Omental fat pad (tissue), 4 donors: ENCODE data around the gene SLC6A3. TPM values are rescaled to one million over a fixed set of nuclear protein-coding genes. Genes with fewer than 3 reads are reported as not detected.

Experiments
- ATAC-seq: fragments of 150-250 bp; one replicate; pipeline ENCODE4 v1.9.1; 2016; ENCODE audit warnings: mild to moderate bottlenecking, moderate library complexity; ENCODE audit not compliant: low FRiP score
- DNase-seq: peaks from one replicate; pipeline ENCODE4 v3.0.0-alpha.2; 2019; ENCODE audit warnings: low spot score
- total RNA-seq, 4 donors: library from RNA; depleted of rRNA; stranded (reverse); fragments of >200 nt; gene quantifications; one replicate each; pipeline ENCODE4 v1.1.0, GENCODE V29; 2016
- TF ChIP-seq, protein P1 (sequence below), 3 donors: fragments of 450-650 bp; IDR thresholded peaks; one replicate each; pipeline ENCODE4 v1.5.1; 2016 to 2017; ENCODE audit warnings: antibody characterized with exemption in 3 of 3, mild to moderate bottlenecking in 3 of 3, moderate library complexity in 2 of 3

Gene SLC6A3
- total RNA-seq, 4 donors from 2014 or later = 0.32 to 1.2 (median 0.55) TPM

DNA sequence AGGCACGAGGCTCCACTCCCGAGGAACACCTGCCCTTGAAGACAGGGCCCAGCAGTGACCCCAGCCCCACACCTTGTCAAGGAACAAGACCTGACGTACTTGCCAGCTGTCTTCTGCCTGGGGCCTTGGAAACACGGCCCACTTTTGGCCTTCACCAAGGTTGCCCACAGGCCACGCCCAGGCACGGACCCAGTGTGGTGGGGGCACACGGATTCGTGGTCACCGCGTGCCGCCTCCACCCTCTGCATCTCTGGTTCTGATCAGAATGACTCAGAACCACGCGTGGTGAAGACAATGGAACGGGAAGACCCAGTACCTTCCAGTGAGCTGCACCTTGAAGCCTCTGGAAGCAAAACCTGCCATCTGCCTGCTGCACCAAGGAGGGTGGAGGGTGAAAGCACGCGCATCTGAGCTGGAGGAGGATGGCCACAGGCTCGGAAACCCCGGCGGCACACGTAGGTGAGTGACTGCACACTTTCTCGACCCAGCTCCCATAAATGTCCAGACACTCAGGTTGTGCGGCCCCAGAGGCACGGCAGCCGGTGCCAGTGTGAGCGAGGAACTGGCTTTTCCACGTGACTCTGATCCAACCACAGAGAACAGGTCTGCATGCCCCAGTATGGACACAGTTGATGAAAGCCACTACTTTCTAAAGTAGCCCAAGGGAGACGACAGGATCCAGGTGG lies 42.0 kb upstream of the SLC6A3 start:
- TF ChIP-seq, protein P1, sequence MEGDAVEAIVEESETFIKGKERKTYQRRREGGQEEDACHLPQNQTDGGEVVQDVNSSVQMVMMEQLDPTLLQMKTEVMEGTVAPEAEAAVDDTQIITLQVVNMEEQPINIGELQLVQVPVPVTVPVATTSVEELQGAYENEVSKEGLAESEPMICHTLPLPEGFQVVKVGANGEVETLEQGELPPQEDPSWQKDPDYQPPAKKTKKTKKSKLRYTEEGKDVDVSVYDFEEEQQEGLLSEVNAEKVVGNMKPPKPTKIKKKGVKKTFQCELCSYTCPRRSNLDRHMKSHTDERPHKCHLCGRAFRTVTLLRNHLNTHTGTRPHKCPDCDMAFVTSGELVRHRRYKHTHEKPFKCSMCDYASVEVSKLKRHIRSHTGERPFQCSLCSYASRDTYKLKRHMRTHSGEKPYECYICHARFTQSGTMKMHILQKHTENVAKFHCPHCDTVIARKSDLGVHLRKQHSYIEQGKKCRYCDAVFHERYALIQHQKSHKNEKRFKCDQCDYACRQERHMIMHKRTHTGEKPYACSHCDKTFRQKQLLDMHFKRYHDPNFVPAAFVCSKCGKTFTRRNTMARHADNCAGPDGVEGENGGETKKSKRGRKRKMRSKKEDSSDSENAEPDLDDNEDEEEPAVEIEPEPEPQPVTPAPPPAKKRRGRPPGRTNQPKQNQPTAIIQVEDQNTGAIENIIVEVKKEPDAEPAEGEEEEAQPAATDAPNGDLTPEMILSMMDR (IDR thresholded peaks at IDR 0.05) = no peak
- DNase-seq (no peak), ATAC-seq (no peak)

DNA sequence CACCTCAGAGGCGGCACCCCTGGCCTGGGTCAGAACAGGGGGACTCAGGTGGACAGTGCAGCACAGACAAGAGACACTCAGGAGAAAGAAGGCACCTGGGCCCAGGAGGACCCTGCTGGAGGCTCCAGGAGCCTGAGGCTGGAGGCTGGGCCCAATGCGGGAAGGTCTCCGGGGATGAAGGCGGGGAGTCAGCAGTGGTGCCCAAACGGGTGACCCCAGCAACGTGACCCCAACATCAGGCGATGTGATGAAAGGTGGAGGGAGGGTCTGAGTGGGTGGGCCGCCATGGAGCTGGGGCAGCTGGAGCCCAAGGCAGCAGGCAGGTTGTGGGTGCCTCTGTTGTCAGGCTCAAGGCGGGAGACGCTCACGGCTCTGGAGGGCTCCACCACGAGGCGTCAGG lies 41.0 kb upstream of the SLC6A3 start:
- DNase-seq = no peak
- TF ChIP-seq, protein P1 (IDR thresholded peaks at IDR 0.05) = no peak
- no peak for ATAC-seq

DNA sequence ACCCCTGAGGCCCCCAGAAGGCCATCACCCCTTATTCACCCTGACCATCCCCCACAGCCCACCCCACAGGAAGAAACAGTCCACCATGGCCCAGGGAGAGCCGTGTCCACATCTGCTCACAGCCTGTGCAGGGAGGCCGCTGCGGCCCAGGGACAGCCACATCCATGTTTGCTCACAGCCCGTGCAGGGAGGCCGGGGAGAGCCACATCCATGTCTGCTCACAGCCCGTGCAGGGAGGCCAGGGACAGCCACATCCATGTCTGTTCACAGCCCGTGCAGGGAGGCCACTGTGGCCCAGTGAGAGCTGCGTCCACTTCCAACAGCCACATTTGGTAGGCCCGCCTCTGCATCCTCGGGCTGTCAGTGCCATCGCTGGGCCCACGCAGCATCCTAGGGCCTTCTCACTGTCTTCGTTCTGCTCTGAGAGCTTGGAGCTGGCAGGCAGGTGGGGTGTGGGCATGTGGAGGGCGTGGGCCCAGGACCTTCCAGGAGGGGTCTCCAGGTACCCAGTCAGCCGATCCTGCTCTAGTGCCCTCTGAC lies 40.4 kb upstream of the SLC6A3 start:
- ATAC-seq (no peak), DNase-seq (no peak)
- TF ChIP-seq, protein P1 (IDR thresholded peaks at IDR 0.05) = no peak

DNA sequence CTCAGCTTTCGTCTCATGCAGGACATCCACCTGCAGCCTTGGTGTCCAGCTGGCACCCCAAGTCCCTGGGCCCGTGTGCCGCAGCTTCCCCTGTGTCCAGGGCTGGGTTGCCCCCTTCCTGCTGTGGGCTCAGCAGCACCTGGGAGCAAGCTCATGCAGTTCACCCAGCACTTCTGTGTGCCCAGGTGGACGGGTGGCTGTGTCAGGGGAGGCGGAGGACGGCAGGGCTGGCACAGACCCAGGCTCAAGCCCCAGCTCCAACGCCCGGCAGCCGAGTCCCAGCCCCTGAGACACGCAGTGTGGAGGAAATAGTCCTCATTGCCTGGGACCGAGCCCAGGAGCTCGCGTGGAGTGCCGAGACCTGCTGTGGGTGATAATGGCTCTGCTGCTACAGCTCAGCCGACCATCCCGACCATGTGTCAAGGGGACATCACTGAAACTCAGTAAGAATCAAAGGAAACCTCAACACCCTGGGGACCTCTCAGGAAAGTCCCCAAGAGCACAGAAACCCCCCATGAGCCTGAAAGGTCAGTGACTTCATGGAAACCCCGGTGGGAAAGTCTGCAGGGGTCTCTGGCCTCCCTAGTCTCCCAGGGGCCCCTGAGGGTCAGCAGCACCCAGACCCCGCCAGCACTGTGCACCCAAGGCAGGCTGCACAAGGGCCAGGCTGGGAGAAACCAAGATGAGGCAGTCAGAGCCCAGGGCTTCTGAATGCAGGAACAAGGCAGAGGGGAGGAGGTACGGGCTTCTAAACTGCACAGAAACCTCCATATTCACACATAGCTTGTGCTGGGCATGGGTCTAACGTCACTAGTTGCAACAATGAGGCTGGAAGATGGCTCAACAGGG lies 39.7 kb upstream of the SLC6A3 start:
- ATAC-seq = no peak
- TF ChIP-seq, protein P1 (IDR thresholded peaks at IDR 0.05) = no peak

DNA sequence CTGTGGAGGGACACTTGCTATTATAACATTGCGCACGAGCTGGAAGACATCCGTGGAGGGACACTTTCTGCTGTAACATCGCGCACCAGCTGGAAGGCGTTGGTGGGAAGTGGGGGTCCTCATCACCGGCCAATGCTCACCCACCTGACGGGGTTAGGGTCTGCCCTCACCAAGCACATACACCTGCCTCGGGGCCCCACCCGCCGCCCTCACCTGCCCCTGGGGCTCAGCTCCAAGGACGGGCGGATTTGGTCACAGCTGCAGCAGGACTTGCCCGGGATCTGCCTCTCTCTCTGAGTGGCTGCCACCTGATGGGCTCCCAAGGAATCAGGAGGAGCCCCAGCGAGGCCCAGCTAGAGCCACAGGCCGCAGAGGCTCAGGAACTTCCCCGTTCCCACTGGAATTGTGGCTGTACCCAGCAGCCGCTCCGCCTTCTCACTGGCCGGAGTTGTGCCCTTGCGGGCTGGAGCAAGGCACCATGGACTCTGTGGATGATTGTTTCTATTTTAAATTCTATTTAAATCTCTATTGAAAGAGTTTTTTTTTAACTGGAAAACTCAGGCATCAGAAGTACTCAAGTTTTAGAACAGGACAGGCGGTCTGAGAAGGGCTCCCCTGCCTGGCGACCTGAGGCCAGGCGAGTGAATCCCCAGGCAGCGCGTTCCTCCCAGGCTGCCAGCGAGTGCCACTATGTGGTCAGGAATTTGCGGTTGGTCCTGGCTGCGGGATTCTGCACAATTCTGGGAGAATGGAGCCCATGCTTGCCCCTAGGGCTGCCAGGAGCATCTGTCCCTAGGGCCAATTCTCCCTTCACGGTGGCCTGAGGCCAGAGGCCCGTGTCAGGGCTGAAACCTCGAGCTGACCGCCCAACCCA lies 38.9 kb upstream of the SLC6A3 start:
- DNase-seq = no peak
- no peak for ATAC-seq
- TF ChIP-seq, protein P1 (IDR thresholded peaks at IDR 0.05) = no peak

More for the DNA sequence above, 39.7 kb upstream of the SLC6A3 start:
- no peak for DNase-seq

DNA sequence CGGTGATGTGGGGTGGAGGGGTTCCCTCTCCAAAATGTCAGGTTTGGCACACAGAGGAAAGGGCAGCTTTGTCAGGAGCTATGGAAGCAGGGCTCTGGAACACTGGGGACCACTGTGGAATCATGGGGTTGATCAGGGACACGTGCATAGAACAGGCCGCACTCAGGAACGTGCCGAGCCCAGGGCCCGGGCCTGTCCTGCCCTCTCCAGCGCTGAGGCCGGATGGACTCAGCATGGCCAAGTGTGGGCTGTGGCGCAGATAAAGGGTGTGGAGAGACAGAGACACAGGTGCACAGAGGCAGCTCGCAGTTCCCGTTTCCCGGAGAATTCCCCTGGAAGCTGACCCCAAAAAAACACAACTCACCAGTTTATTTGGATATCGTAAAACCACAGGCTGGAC lies 37.8 kb upstream of the SLC6A3 start:
- ATAC-seq = no peak
- TF ChIP-seq, protein P1 (IDR thresholded peaks at IDR 0.05) = no peak
- no peak for DNase-seq
